ENCODE results near the gene POLR3H.
A peak's percentile ranks its signal among the peaks of the same experiment; 100 is the strongest.

POLR3H gene

DNA sequence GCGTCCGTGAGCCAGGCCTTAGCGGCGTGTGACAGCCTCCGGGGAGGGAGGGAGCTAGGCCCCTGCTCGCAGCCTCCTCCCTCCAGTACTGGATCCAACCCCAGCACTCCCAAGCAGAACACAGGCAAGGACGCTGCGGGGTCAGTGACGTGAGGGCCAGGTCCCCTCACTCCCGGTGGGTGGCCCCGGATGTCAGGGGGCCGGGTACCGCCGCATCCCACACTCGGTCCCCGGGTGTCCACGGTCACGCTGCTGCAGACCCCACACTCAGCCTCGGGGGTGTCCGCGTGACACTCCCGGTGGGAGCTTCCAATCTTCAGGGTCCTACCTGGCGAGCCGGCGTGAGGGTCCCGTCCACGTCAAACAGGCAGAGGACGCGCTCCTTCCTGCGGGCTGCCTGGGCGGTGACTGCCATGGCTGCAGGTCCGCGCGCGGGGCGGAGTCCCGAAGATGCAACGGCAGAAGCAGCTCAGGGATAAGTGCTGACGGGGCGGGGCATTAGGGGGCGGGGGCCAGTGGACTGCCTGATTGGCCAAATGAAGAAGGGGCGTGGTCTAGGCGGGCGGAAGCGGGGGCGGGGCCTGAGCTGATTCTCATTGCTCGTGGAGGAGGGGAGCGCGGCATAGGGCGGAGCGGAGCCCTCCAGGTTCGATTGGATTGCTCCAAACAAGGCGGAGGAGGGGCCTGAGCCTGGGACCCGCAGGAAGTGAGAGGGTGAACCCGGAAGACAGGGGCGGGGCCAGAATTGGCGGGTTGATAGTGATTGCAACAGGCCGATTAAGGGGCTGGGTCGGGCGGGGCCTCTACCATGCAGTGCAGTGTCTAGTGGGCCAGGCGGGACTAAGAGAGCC, 45.3 kb upstream of the POLR3H start, which contains the start of gene PMM1 (continued):
- TF ChIP-seq ZNF548 (tag by site-specific recombination; IDR thresholded peaks at IDR 0.05), result no peak
- TF ChIP-seq ZNF341 (tag by site-specific recombination; IDR thresholded peaks at IDR 0.05; ENCODE audit: low read depth), result peak; percentile 91
- 0 out of 2 replicates have a peak, but pooled peaks have one; percentile 48 for TF ChIP-seq ZNF416 (tag by site-specific recombination; IDR thresholded peaks at IDR 0.05)
- TF ChIP-seq PBX3 (CRISPR knock-in tag; IDR thresholded peaks at IDR 0.05), result peak; percentile 56; the same call in 1 of the 2 replicates
- TF ChIP-seq, protein P1, sequence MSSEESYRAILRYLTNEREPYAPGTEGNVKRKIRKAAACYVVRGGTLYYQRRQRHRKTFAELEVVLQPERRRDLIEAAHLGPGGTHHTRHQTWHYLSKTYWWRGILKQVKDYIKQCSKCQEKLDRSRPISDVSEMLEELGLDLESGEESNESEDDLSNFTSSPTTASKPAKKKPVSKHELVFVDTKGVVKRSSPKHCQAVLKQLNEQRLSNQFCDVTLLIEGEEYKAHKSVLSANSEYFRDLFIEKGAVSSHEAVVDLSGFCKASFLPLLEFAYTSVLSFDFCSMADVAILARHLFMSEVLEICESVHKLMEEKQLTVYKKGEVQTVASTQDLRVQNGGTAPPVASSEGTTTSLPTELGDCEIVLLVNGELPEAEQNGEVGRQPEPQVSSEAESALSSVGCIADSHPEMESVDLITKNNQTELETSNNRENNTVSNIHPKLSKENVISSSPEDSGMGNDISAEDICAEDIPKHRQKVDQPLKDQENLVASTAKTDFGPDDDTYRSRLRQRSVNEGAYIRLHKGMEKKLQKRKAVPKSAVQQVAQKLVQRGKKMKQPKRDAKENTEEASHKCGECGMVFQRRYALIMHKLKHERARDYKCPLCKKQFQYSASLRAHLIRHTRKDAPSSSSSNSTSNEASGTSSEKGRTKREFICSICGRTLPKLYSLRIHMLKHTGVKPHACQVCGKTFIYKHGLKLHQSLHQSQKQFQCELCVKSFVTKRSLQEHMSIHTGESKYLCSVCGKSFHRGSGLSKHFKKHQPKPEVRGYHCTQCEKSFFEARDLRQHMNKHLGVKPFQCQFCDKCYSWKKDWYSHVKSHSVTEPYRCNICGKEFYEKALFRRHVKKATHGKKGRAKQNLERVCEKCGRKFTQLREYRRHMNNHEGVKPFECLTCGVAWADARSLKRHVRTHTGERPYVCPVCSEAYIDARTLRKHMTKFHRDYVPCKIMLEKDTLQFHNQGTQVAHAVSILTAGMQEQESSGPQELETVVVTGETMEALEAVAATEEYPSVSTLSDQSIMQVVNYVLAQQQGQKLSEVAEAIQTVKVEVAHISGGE (tag by site-specific recombination; conservative IDR thresholded peaks at IDR 0.05; ENCODE audit: low read depth), result no peak
- TF ChIP-seq ZNF544 (tag by site-specific recombination; IDR thresholded peaks at IDR 0.05), result no peak
- 0 out of 2 replicates have a peak, but pooled peaks have one; percentile 63 for TF ChIP-seq ZNF660 (tag by site-specific recombination; IDR thresholded peaks at IDR 0.05)
- TF ChIP-seq, protein P2, sequence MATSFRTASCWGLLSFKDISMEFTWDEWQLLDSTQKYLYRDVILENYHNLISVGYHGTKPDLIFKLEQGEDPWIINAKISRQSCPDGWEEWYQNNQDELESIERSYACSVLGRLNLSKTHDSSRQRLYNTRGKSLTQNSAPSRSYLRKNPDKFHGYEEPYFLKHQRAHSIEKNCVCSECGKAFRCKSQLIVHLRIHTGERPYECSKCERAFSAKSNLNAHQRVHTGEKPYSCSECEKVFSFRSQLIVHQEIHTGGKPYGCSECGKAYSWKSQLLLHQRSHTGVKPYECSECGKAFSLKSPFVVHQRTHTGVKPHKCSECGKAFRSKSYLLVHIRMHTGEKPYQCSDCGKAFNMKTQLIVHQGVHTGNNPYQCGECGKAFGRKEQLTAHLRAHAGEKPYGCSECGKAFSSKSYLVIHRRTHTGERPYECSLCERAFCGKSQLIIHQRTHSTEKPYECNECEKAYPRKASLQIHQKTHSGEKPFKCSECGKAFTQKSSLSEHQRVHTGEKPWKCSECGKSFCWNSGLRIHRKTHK (tag by site-specific recombination; IDR thresholded peaks at IDR 0.05), result no peak
- TF ChIP-seq CTCF (tag by site-specific recombination; IDR thresholded peaks at IDR 0.05), result peak; percentile 81; the same call in 1 of the 2 replicates
- TF ChIP-seq ZNF600 (tag by site-specific recombination; IDR thresholded peaks at IDR 0.05), result peak; percentile 83
- TF ChIP-seq ZNF223 (tag by site-specific recombination; IDR thresholded peaks at IDR 0.05), result no peak
- no peak for TF ChIP-seq ZNF112 (tag by site-specific recombination; IDR thresholded peaks at IDR 0.05)
- no peak for TF ChIP-seq ZNF501 (tag by site-specific recombination; IDR thresholded peaks at IDR 0.05)
- TF ChIP-seq ZBTB20 (tag by site-specific recombination; IDR thresholded peaks at IDR 0.05), result peak; percentile 57
- TF ChIP-seq ZNF658 (tag by site-specific recombination; IDR thresholded peaks at IDR 0.05), result no peak
- no peak for TF ChIP-seq ZNF214 (tag by site-specific recombination; IDR thresholded peaks at IDR 0.05; ENCODE audit: borderline replicate concordance)
- no peak for TF ChIP-seq PRDM6 (tag by site-specific recombination; IDR thresholded peaks at IDR 0.05)
- peak; percentile 98 for TF ChIP-seq SCRT2 (tag by site-specific recombination; IDR thresholded peaks at IDR 0.05)
- no peak; the same call in 1 of the 2 replicates for TF ChIP-seq ZSCAN5A (tag by site-specific recombination; IDR thresholded peaks at IDR 0.05)
- TF ChIP-seq ZNF311 (tag by site-specific recombination; IDR thresholded peaks at IDR 0.05; ENCODE audit: borderline replicate concordance), result no peak
- TF ChIP-seq ZFP41 (tag by site-specific recombination; IDR thresholded peaks at IDR 0.05; ENCODE audit: borderline replicate concordance), result no peak
- TF ChIP-seq ZBTB1 (tag by site-specific recombination; IDR thresholded peaks at IDR 0.05), result no peak
- TF ChIP-seq, protein P3, sequence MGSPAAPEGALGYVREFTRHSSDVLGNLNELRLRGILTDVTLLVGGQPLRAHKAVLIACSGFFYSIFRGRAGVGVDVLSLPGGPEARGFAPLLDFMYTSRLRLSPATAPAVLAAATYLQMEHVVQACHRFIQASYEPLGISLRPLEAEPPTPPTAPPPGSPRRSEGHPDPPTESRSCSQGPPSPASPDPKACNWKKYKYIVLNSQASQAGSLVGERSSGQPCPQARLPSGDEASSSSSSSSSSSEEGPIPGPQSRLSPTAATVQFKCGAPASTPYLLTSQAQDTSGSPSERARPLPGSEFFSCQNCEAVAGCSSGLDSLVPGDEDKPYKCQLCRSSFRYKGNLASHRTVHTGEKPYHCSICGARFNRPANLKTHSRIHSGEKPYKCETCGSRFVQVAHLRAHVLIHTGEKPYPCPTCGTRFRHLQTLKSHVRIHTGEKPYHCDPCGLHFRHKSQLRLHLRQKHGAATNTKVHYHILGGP (tag by site-specific recombination; IDR thresholded peaks at IDR 0.05), result no peak
